GM19099 (cell line): Measurements from ENCODE around the gene DMPK.

Experiments
- POLR2A ChIP-seq: IDR thresholded peaks from 3 replicates; pipeline ENCODE4 v1.6.1; 2011; ENCODE audit warnings: low read depth; ENCODE audit not compliant: insufficient read length; ENCODE audit errors: extremely low read depth

DMPK gene

DNA sequence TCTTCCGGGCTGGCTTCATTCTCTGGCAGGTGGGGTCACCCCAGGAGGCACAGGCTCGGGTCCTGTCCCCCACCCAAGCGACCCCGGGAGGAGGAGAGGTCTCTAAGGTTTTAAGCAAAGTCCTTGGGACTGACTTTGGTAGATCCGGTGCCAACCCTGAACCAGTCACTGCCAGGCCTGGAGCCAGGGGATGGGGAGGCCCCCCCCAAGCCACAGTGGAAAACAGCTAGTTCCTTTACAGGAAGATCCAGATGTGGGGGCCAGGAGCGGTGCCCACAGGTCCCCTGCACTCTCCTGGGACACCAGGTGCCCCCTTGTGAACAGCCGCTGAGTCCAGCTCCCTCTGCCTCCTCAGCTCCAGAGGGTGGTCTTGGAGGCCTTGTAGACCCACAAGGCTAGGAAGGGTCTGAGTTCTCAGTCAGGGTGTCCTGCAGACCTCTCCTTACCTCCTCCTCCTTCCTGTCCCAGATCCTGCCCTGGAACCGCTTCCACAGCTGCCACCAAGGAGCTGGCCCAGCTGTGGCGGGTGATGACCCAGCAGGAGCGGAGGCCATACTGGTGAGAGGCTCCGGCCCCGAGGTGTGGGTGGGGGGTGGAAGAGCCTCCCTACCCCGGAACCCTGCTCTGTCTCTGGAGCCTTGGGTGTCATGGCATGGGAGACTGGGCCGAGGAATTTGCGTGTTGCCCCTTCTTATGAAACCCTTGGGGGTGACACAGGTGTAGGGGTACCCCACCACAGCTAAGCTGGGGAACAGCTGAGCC is 19.2 kb downstream of the DMPK start:
- TF ChIP-seq POLR2A, result no peak

- no peak for TF ChIP-seq POLR2A
Measured at GRCh38 chr19:45761714-45762113, 20.6 kb downstream of the DMPK start.

DNA sequence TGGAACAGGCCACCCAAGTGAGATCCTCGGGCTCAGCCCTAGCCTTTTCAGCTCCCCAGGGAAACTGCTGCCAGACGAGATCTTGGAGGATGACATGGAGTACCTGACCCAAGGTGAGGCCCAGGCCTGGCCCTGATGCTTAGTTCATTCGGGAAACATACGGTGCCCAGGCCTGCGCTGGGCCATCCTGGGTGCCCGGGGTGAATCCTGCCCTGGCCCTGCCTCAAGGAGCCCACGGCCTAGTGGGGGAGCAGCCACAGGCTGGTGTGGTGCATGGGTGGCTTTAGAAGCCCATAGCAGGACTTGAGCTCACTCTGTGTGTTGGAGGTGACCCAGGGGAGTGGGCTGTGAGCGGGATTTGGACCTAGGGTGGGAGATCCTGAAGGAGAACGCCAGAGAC is 23.4 kb downstream of the DMPK start:
- no peak for TF ChIP-seq POLR2A

DNA sequence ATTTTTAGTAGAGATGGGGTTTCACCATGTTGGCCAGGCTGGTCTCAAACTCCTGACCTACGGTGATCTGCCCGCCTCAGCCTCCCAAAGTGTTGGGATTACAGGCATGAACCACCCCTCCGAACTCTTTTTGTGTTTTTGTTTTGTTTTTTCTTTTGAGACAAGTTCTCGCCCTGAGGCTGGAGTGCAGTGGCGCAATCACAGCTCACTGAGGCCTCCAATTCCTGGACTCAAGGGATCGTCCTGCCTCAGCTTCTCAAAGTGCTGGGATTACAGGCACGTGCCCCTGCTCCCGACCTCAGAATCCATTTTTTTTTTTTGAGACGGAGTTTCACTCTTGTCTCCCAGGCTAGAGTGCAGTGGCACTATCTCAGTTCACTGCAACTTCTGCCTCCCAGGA is 24.6 kb downstream of the DMPK start:
- no peak for TF ChIP-seq POLR2A

- TF ChIP-seq POLR2A, result no peak
Measured at GRCh38 chr19:45754323-45754722, 28.0 kb downstream of the DMPK start.

DNA sequence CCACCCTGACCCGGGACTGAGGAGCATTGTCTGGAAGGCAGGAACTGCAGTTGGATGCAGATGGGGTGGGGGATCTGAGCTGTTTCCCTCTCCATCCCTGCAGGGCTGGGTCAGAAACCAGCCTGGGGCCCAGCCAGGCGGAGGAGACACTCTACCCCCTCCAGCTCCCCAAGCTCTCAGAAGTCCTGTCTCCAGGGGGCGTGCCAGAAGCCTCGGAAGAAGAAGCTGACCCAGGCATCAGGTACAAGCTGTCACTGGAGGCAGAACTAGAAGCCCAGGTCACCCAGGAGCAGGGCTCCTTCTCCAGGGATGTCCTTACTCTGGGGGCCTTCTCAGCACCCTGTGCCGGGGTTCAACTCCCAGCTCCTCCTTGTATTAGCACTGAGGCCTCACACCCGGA is 28.7 kb downstream of the DMPK start:
- TF ChIP-seq POLR2A, result no peak

DNA sequence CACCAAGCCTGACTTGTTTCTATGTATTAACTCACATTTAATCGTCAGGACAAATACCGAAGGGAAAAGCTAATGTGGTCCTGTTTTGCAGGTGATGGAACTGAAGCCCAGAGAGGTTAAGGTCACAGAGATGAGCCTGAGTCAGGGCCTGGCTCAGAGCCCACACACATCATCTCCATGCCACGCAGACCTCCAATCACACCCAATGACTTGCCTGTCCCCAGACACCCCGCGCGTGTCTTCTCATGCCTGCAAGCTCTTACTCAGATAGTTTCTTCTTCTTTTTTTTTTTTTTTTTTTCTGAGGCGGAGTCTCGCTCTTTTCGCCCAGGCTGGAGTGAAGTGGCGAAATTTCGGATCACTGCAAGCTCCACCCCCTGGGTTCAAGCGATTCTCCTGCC is 29.7 kb downstream of the DMPK start:
- no peak for TF ChIP-seq POLR2A

GRCh38 chr19:45747513-45747912 is 34.8 kb downstream of the DMPK start:
- TF ChIP-seq POLR2A, result no peak

DNA sequence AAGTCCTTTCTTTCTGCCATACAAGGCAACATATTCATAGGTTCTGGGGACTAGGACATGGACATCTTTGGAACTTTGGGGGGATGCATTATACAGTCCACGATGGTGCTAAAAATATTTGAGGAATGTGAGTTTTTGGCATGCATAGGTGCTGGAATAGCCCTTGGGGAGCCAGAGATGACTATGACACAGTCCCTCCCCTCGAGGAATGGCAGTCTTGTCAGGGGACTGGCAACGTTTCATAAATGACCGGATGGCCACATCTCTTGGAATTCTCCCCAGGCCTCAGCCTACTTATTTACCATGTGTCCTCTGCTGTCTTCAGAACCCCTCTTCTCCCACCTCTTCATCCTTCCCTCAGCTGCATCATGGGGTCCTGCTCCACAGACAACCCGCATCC is 35.4 kb downstream of the DMPK start:
- no peak for TF ChIP-seq POLR2A

DNA sequence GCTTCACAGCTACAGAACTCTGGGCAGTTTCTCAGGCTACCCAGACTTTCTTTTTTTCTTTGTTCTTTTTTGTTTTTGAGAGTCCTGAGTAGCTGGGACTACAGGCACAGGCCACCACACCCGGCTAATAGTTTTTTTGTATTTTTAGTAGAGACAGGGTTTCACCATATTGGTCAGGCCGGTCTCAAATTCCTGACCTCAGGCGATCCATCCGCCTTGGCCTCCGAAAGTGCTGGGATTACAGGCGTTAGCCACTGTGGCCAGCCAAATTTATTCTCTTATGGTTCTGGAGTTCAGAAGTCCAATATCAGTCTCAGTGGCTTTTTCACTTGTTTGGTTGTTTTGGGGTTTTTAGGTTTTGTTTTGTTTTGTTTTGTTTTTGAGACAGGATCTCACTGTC is 36.7 kb downstream of the DMPK start:
- TF ChIP-seq POLR2A, result no peak

DNA sequence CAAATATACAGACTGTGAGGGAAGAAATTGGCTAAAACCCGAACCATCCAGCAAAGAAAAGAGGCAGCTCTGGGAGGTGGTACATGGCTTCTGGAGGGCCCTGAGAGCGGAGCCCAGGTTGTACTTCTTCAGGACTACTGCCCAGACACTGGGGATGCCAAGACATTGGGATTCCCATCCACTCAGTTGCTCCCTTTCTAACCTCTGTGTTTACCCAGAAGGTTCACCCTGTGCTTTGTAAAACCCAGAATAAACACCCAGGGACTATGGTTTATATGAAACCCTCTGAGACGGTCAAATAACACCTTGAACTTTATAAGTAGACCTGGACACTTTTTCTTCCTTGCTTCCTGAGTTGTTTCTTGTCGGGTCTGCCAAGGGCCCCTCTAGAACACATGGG is 39.3 kb downstream of the DMPK start:
- TF ChIP-seq POLR2A, result no peak

DNA sequence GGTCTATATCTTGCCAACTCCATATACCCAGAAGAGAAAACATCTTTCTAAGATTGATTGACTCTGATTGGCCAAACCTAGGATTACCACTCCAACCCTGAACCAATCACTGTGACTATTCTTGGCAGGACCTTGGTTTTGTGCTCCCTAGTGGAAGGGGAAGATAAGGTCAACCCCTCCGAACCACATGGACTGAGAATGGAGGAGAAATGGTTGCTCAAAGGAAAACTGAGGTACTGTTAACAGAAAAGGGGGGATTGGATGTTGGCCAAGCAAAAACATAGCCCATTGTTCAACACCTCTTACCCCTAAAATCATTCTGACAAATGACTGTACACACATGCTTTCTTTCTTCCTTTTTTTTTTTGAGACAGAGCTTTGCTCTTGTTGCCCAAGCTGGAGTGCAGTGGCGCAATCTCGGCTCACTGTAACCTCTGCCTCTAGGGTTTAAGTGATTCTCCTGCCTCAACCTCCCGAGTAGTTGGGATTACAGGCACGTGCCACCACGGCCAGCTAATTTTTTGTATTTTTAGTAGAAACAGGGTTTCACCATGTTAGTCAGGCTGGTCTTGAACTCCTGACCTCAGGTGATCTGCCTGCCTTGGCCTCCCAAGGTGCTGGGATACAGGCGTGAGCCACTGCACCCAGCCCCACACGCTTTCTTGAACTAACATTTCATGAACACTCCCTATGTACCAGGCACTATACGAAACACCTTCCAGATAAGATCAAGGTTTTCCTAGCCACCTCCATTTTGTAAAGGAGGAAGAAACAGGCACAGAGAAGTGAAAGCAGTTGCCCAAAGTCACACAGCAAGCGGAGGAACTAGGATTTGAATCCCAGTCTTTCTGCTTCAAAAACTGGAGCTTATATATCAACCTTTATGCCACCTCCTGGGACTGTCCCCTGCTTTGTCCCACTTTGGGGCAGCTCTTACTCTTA is 42.5 kb downstream of the DMPK start:
- TF ChIP-seq POLR2A, result no peak

GRCh38 chr19:45733160-45733810 is 49.0 kb downstream of the DMPK start, which contains the start of gene MEIOSIN:
Gene MEIOSIN (plus strand): TSS chr19:45733439. CDS start chr19:45735377, 1,938 bp downstream.
- TF ChIP-seq POLR2A, result no peak

- peak; percentile 79 for TF ChIP-seq POLR2A
Measured at GRCh38 chr19:45730368-45731288, 51.7 kb downstream of the DMPK start, which contains the start of gene FBXO46. Gene FBXO46 (minus strand): TSS chr19:45730896. CDS start chr19:45713495, 17,401 bp downstream.
